IMR-90 (cell line): ENCODE measurements around the gene GABPB2. TPM values are rescaled to one million over a fixed set of nuclear protein-coding genes. Genes with fewer than 3 reads are reported as not detected.
A peak's percentile ranks its signal among the peaks of the same experiment; 100 is the strongest.

Experiments
- ATAC-seq: fragments of 200-7000 bp; cut with Tn5 transposase; 2 replicates; pipeline ENCODE4 v1.9.1; 2020; ENCODE audit warnings: low read depth, mild to moderate bottlenecking, moderate library complexity
- BruUV-seq: library from RNA; stranded (reverse); fragments of 400-500 nt; replicated peaks from 2 replicates; lab custom pipeline; 2021; lab: Mats Ljungman, UMichigan
- CTCF ChIA-PET: fragments of 300-600 bp; formaldehyde crosslinking; extraction: SDS; loops from one replicate; lab custom pipeline; 2021; ENCODE audit warnings: antibody characterized with exemption; lab: Yijun Ruan, JAX
- POLR2A ChIA-PET: fragments of 300-600 bp; sonication (Branson Sonifier 250); formaldehyde crosslinking; loops from one replicate; lab custom pipeline; 2022; ENCODE audit warnings: antibody characterized with exemption; ENCODE audit not compliant: unreplicated experiment; lab: Charles Lee
- DNase-seq: peaks from one replicate; pipeline ENCODE4 v3.0.0; 2013
- H2AFZ ChIP-seq: replicated peaks from 2 replicates; pipeline ENCODE3; 2013; ENCODE audit warnings: low read length, mild to moderate bottlenecking; ENCODE audit not compliant: poor library complexity
- H2AK5ac ChIP-seq: 2 replicates; pipeline ENCODE4 v1.6.1; 2013; ENCODE audit warnings: low read depth, low read length, inconsistent platforms
- H2AK9ac ChIP-seq: replicated peaks from 2 replicates; pipeline ENCODE3; 2013; ENCODE audit warnings: mild to moderate bottlenecking, low read depth, low read length, moderate library complexity; ENCODE audit not compliant: poor library complexity
- H2BK120ac ChIP-seq: 2 replicates; pipeline ENCODE4 v1.6.1; 2013; ENCODE audit warnings: low read depth, low read length, inconsistent platforms
- H2BK15ac ChIP-seq: 3 replicates; pipeline ENCODE4 v1.6.1; 2013; ENCODE audit warnings: low read depth, low read length, inconsistent platforms
- H2BK20ac ChIP-seq: 2 replicates; pipeline ENCODE4 v1.6.1; 2013; ENCODE audit warnings: low read depth, mild to moderate bottlenecking, inconsistent platforms, low read length, moderate library complexity
- H2BK5ac ChIP-seq: 2 replicates; pipeline ENCODE4 v1.6.1; 2013; ENCODE audit warnings: mild to moderate bottlenecking, low read depth, low read length, inconsistent platforms; ENCODE audit not compliant: poor library complexity, severe bottlenecking
- H3K14ac ChIP-seq: replicated peaks from 2 replicates; pipeline ENCODE4 v1.6.1; 2013; ENCODE audit warnings: low read depth, low read length, inconsistent platforms
- H3K18ac ChIP-seq: 2 replicates; pipeline ENCODE4 v1.6.1; 2013; ENCODE audit warnings: low read depth, low read length, control low read depth
- H3K23ac ChIP-seq: 2 replicates; pipeline ENCODE4 v1.6.1; 2013; ENCODE audit warnings: low read depth, low read length, inconsistent platforms
- H3K27ac ChIP-seq: 2 replicates; pipeline ENCODE4 v1.5.1; 2013; ENCODE audit warnings: mild to moderate bottlenecking, control low read depth, low read length; ENCODE audit not compliant: insufficient read depth
- H3K27me3 ChIP-seq: 2 replicates; pipeline ENCODE4 v1.6.1; 2013; ENCODE audit warnings: low read length; ENCODE audit not compliant: control insufficient read depth, insufficient read depth
- H3K36me3 ChIP-seq: 2 replicates; pipeline ENCODE4 v1.6.1; 2013; ENCODE audit warnings: low read length, mixed read lengths; ENCODE audit not compliant: control insufficient read depth, insufficient read depth
- H3K4ac ChIP-seq: 2 replicates; pipeline ENCODE4 v1.6.1; 2013; ENCODE audit warnings: low read depth, low read length, inconsistent platforms
- H3K4me1 ChIP-seq: 2 replicates; pipeline ENCODE4 v1.6.1; 2013; ENCODE audit warnings: low read length, mixed read lengths; ENCODE audit not compliant: control insufficient read depth, insufficient read depth
- H3K4me2 ChIP-seq: 2 replicates; pipeline ENCODE4 v1.6.1; 2013; ENCODE audit warnings: low read depth, mild to moderate bottlenecking, control low read depth, low read length, moderate library complexity
- H3K4me3 ChIP-seq: 2 replicates; pipeline ENCODE4 v1.5.1; 2013; ENCODE audit warnings: low read depth, mild to moderate bottlenecking, control low read depth, low read length, moderate library complexity; ENCODE audit not compliant: insufficient read depth
- H3K56ac ChIP-seq: 2 replicates; pipeline ENCODE4 v1.6.1; 2013; ENCODE audit warnings: low read length, inconsistent platforms; ENCODE audit not compliant: insufficient read depth; ENCODE audit errors: extremely low read depth
- H3K79me1 ChIP-seq, 2 experiments: 2 replicates each; pipeline ENCODE4 v1.6.1; 2013; ENCODE audit warnings: low read length in 2 of 2, inconsistent platforms in 1 of 2, low read depth in 1 of 2
- H3K9ac ChIP-seq: 2 replicates; pipeline ENCODE4 v1.6.1; 2013; ENCODE audit warnings: low read depth, low read length, control low read depth
- H3K9me1 ChIP-seq: 2 replicates; pipeline ENCODE4 v1.6.1; 2013; ENCODE audit warnings: low read length, inconsistent platforms; ENCODE audit not compliant: insufficient read depth
- H3K9me3 ChIP-seq: 2 replicates; pipeline ENCODE4 v1.6.1; 2013; ENCODE audit warnings: low read length; ENCODE audit not compliant: control insufficient read depth, insufficient read depth
- H4K20me1 ChIP-seq: 2 replicates; pipeline ENCODE4 v1.6.1; 2013; ENCODE audit warnings: low read length, inconsistent platforms; ENCODE audit not compliant: insufficient read depth
- H4K5ac ChIP-seq: 2 replicates; pipeline ENCODE4 v1.6.1; 2013; ENCODE audit warnings: mild to moderate bottlenecking, low read depth, low read length, control low read depth
- H4K8ac ChIP-seq, 2 experiments: 2 replicates each; pipeline ENCODE4 v1.6.1; 2013; ENCODE audit warnings: low read depth in 2 of 2, low read length in 2 of 2, control low read depth in 1 of 2, inconsistent platforms in 1 of 2
- H4K91ac ChIP-seq: 2 replicates; pipeline ENCODE4 v1.6.1; 2013; ENCODE audit warnings: low read depth, low read length, inconsistent platforms; ENCODE audit not compliant: insufficient read depth
- CEBPB ChIP-seq: IDR thresholded peaks from 2 replicates; pipeline ENCODE4 v1.6.1; 2012; ENCODE audit warnings: low read depth, low read length, improper control_type of control experiment
- NFE2L2 ChIP-seq: fragments of 150-350 bp; IDR thresholded peaks from 2 replicates; pipeline ENCODE4 v1.6.1; 2016; ENCODE audit warnings: low read depth, mild to moderate bottlenecking, low read length
- RFX5 ChIP-seq: IDR thresholded peaks from 2 replicates; pipeline ENCODE4 v1.8.0; 2012; ENCODE audit warnings: low read depth, mild to moderate bottlenecking, low read length, moderate library complexity
- SMC3 ChIP-seq: fragments of 150-350 bp; IDR thresholded peaks from 2 replicates; pipeline ENCODE4 v1.6.1; 2016; ENCODE audit warnings: low read depth, mild to moderate bottlenecking, antibody characterized with exemption, low read length, moderate library complexity
- WGBS, 2 experiments: methylation state at CpG; one replicate each; pipeline versions ENCODE4 v1.1.5 to v1.1.7; 2013; ENCODE audit warnings: missing lambda C conversion rate in 2 of 2; ENCODE audit not compliant: insufficient read length in 1 of 2; ENCODE audit errors: extremely low coverage in 2 of 2; 5-methylcytosine and 5-hydroxymethylcytosine counted together
- dilution Hi-C: fragments of 300-500 bp; cut with HindIII; formaldehyde crosslinking; loops from one replicate; pipeline ENCODE4 v1.14.3; 2018; ENCODE audit warnings: low sequenced_read_pairs; ENCODE audit not compliant: unreplicated experiment
- in situ Hi-C: fragments of 300-500 bp; cut with MboI; formaldehyde crosslinking; loops from 3 replicates; pipeline ENCODE4 v1.14.3; 2019; ENCODE audit warnings: low sequenced_read_pairs, inconsistent platforms, mixed read lengths
- intact Hi-C: fragments of 100-400 bp; cut with micrococcal nuclease; formaldehyde crosslinking; loops from 2 replicates; pipeline ENCODE4 v1.10.0; 2022
- polyA plus RNA-seq, 3 experiments: library from polyadenylated mRNA; depleted of rRNA; stranded (reverse); fragments of >200 nt; gene quantifications; 2 replicates each; pipeline ENCODE4 v1.2.3, GENCODE V29; 2012; ENCODE audit warnings: low replicate concordance in 1 of 3
- total RNA-seq: library from RNA; depleted of rRNA; stranded (reverse); fragments of >200 nt; gene quantifications from 2 replicates; pipeline ENCODE4 v1.2.3, GENCODE V29; 2012

Gene GABPB2
- total and polyA plus RNA-seq, 2 of the 4 experiments (the other 2 are of a cell fraction): 7.5 to 12.9 TPM

GRCh38 chr1:151146412-151147131, 76.0 kb downstream of the GABPB2 start, which contains the start of gene SEMA6C (continued):
- TF ChIP-seq SMC3: no peak
- TF ChIP-seq RFX5: no peak

GRCh38 chr1:151147132-151147503, 76.6 kb downstream of the GABPB2 start:
- ATAC-seq (no peak), DNase-seq (peak; percentile 9)
- H3K14ac ChIP-seq: peak overlapping the region; percentile 38; the same call in 1 of the 2 replicates
- H3K4me3 ChIP-seq: peak overlapping the region; percentile 47
- H3K9ac ChIP-seq: peak overlapping the region; percentile 36
- H4K20me1 ChIP-seq: peaks cover 5% of the 10 kb centered on the region; the same call in 1 of the 2 replicates
- H2BK5ac ChIP-seq: no peak overlapping the region
- H3K4ac ChIP-seq: 0 out of 2 replicates have a peak overlapping the region, but pooled peaks have one; percentile 8
- no peak overlapping the region for H4K91ac ChIP-seq
- H3K4me2 ChIP-seq: peak overlapping the region; percentile 75
- peak overlapping the region; percentile 24; the same call in 1 of the 2 replicates for H3K23ac ChIP-seq
- H2BK120ac ChIP-seq: no peak overlapping the region
- H2BK15ac ChIP-seq: no peak overlapping the region
- ChIA-PET POLR2A (no interaction called here), CTCF (no interaction called here)
- peak overlapping the region; percentile 4; the same call in 1 of the 2 replicates for H4K5ac ChIP-seq
- H2AK9ac ChIP-seq: peak overlapping the region; percentile 49
- no peaks in the 10 kb centered on the region for H3K36me3 ChIP-seq
- peaks cover 0 to 6% of the 10 kb centered on the region in 2 experiments; a peak in 1 of 4 replicates for H3K79me1 ChIP-seq
- H3K27me3 ChIP-seq: peaks cover 2% of the 10 kb centered on the region; the same call in 1 of the 2 replicates
- no peak overlapping the region for H3K18ac ChIP-seq
- no peak overlapping the region for H2BK20ac ChIP-seq
- no peak for TF ChIP-seq NFE2L2
- peak; percentile 25; the same call in 1 of the 2 replicates for TF ChIP-seq CEBPB
- dilution Hi-C loops: no loop called here
- WGBS, 2 experiments: no CpG with 5 or more reads among the region's 7 CpGs
- H4K8ac ChIP-seq: peak overlapping the region; percentile 49 to 60; a peak in 2 of 4 replicates
- no peak overlapping the region for H3K56ac ChIP-seq
- no TSS peak for BruUV-seq
- H2AK5ac ChIP-seq: no peak overlapping the region
- peak overlapping the region; percentile 19; the same call in 1 of the 2 replicates for H3K27ac ChIP-seq
- H3K9me1 ChIP-seq: peaks cover 4% of the 10 kb centered on the region; the same call in 1 of the 2 replicates
- in situ Hi-C loops: no loop called here
- peaks cover 5% of the 10 kb centered on the region for H3K4me1 ChIP-seq
- intact Hi-C loops: loop anchor here (5.0 kb wide), 1 partner anchor 75 kb away; the partner anchor contains the start of gene GABPB2
- H3K9me3 ChIP-seq: no peaks in the 10 kb centered on the region
- peak overlapping the region; percentile 83 for H2AFZ ChIP-seq
